Measurements from ENCODE around the gene DPM2.
A peak's percentile ranks its signal among the peaks of the same experiment; 100 is the strongest.

DPM2 gene

DNA sequence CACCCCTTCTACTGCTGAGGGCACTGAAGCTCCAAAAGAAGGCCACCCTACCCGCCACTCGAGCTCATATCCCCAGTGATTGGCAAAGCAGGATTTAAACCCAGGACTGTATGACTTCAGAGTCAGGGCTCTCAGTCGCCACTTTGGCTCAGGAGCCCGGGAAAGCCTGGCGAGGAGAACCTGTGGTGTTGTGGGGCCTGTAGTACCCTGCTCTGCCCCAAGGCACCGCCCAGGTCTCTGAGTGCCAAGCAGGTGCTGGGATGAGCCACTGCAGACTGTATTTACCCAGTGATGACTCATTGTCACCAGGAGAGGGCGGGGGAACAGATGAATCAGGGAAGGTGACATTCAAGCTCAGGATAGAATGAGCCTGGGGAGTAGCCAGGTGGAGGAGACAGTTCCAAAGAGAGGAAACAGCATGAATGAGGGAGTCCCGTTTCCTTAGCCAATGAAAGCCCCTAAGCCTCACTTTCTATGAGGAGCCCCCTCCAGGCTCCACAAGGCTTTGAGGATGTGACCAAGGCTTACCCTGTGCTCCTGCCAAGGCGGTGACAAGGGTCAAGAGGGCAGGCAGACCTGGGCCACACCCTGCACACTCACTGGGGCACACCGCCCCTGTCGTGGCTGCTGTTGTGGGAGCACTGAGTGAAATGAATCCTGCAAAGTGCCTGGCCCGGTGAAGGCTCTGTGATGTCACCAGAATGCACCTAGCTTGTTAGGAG, 17.8 kb upstream of the DPM2 start:
- DNase-seq (ENCODE audit: low spot score) = peak; percentile 86

- DNase-seq (ENCODE audit: low spot score) = no peak
Observed at GRCh38 chr9:127954831-127955293, 17.2 kb upstream of the DPM2 start.

DNA sequence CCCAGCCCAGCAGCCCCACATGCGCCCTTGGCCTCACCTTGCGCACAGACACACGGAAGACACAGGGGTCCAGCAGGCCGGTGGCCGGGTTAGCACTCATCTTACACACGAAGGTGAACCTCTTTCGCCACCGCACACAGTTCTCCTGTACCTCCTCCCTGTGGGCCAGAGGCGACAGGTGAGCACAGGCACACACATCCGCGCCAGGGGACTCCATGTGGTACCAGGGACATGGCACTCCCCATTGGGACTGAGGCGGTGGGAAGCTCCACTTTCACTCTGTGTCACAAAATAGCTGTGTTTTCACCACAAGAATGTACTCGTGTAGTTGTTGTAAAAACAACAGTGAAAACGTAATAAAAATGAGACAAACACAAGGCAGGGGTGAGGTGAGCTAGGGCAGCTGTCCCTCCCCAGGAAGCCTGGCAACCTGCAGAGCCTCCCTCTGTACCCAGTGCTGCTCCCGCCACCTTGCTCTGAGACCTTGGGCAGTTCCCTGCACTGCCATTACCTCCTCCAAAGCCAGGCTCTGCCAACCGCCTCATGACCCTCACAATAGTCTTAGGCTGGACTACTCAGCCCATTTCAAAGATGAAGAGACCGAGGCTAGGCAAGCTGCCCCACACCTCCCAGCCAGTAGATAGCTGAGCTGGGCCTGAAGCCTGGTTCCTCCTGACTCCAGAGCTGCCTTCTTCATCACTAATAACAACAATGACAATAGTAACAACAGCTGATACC, 16.3 kb upstream of the DPM2 start:
- DNase-seq (ENCODE audit: low spot score) = no peak

- DNase-seq (ENCODE audit: low spot score) = no peak
Observed at GRCh38 chr9:127953154-127953553, 15.5 kb upstream of the DPM2 start.

- DNase-seq (ENCODE audit: low spot score) = no peak
Observed at GRCh38 chr9:127950513-127951289, 13.0 kb upstream of the DPM2 start.

GRCh38 chr9:127949827-127950512, 12.3 kb upstream of the DPM2 start:
- DNase-seq (ENCODE audit: low spot score) = no peak

DNA sequence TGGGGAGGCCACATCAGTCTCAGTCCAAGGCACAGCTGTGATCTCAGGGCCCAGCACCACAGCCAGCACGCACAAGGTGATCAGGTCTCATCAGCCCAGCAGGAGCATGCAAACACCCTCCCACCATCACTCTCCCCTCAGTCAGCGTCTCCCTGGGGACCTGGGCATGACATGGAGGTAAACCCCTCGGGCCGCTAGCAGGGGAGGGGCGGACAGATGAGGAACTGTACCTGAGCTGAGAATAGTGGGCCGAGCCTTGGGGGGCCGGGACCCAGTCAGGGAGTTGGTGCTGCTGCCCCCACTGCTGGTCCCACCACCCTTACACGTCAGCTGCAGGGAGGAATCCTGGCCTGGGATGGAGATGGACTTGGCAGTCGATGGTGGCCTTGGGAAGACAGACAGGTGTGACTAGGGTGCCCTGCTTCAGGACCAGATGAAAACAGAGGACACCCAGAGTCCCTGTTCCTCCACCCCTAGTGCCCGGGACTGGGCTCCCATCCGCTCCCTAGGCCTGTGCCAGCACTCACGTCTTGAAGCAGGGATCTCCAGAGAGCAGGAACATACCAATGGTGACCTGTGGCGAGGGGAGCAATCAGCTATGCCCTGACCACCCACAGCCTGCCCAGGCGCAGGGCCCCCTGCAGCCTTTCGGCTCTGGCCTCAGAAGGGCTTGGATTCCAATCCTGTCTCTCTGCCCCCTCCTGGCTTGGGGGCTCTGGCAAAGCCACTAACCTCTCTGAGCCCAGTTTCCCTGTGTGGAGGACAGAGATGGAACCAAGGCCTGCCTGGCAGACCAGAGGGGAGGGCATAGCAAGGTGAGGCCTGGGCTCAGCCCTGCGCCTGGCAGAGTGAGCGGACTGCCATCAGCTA, 10.4 kb upstream of the DPM2 start:
- DNase-seq (ENCODE audit: low spot score) = no peak

DNA sequence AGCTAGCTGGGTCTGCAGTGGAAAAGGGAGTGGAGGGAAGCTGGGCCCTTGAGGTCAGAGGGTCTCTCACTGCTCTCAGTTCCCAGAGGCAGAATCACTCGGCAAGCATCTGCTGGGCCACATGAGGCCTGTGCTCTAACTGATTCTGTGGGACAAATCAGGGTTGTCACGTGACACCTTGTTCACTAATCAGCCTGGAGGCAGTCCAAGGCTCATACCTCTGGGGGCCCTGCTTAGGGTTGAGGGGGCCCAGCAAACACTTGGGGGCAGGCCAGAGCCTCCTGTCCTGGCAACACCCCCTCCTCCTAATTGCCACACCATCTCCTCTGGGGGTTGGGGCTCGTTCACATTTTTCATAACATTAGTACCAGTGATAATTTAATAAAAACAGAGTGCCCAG, 9.1 kb upstream of the DPM2 start:
- no peak for DNase-seq (ENCODE audit: low spot score)

GRCh38 chr9:127945942-127946341, 8.3 kb upstream of the DPM2 start:
- DNase-seq (ENCODE audit: low spot score) = no peak

- DNase-seq (ENCODE audit: low spot score) = no peak
Observed at GRCh38 chr9:127945338-127945737, 7.7 kb upstream of the DPM2 start.

DNA sequence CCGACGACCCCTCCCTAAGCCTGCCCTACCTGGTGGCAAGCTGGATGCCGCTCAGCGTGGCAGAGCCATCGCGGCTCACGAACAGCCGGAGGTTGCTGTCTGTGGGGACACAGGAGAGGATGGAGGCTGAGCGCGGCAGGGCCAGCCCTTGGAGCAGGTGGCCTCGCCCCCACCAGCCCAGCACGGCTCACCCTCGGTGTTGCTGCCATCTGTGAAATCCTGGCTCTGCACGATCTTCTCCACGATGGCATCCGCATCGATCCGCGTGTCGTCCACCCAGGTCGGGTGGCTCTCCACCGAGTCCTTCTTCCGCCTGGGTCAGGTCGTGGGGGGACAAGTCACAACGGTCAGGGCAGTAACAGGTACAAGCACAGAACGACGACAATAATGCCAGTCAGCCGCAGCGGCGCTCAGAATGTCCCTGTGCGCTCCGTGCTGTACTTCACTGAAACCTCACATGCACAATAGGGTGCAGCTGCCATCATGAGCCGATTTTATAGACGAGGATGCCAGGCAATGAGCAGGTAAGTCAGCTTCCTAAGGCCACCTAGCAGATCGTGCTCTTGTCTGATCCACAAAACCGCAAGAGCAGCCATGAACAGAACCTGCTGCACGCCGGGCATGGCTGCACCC, 7.0 kb upstream of the DPM2 start:
- no peak for DNase-seq (ENCODE audit: low spot score)

GRCh38 chr9:127943731-127944144, 6.1 kb upstream of the DPM2 start:
- DNase-seq (ENCODE audit: low spot score) = peak; percentile 83

DNA sequence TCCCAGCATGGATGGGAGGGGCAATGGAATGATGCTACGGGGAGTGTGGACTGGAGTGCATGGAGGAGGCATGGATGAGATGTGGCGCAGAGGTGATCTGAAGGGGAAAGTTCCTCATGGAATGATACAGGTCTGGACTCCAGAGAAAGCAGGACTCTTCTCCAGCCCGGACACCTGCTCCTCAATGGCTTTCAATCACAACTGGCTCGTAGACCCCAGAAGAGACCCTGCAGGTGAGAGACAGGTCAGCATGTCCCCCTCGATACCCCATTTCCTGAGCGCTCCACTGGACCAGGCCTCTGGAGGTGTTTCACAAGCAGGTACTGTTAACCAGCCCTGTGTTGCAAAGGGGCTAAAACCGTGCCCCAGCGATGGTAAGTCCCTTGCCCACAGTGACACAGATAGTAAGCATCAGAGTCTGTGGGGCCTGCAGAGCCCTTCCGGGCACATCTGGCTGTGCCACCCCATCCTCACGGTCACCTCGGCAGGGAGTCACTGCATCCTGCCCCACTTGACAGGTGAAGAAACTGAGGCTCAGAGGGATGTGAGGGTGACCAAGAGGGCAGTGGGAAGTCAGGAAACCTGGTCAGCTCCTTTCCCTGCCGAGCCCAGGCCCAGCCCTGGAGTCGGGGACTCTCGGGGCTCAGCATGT, 5.5 kb upstream of the DPM2 start:
- DNase-seq (ENCODE audit: low spot score) = no peak

- DNase-seq (ENCODE audit: low spot score) = peak; percentile 76
Observed at GRCh38 chr9:127942216-127943010, 4.8 kb upstream of the DPM2 start.

- DNase-seq (ENCODE audit: low spot score) = no peak
Observed at GRCh38 chr9:127941961-127942215, 4.2 kb upstream of the DPM2 start.

DNA sequence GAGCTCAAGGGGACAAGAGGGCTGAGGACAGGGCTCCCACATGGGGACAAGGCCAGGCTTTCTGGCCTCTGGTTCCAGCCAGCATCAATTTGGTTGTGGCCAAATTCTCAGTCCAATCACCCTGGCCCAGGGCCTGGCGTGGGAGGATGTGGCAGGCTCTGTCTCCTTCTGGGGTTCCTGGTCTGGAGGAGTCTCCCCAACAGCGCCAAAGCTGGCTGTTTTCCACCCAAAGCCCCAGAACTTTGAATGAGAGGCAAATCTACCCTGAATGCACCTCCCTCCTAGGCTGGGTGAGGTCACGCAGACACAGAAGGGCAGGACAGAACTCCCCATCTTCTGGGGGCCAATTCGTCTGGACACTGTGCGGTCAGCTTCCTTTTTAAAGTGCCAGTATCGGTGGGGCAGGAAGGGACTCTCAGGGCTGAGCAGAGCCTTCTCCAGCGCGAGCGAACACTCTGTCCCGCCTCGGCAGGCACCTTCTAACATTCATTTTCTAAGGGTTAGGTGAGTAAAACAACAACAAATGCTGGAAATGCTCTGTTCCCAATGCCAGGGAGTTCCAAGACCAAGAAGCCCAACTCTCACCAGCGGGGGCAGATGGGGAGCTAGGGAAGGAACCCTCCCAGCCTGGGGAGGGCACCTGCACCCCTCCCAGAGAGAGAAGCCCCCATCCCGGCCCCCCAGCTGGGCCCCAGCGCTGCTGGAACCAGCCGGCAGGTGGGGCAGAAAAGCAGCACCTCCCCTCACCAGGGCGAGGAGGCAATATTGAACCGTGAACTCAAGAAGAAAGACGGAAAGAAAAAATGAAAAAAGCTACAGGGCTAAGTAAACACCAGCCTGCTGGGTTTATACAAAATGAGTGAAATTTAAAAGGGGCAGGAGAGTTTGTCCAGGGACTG, 3.7 kb upstream of the DPM2 start:
- no peak for DNase-seq (ENCODE audit: low spot score)

DNA sequence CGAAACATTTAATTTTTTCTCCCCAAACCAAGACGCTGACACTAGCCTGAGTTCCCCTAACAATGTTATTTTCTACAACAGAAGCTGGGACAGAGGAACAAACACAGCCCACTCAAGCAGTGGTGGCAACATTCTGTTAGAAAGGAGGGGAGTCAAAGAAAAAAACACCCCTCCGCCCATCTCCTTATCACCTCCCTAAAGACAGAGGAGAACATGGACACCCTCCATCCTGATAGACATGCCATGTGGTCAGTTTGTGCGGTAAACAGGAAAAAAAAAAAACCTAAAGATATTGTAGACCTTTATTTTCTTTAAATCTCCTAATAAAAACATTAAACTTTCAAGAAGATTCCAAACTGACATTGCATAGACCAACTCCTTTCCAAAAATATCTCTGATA, 2.9 kb upstream of the DPM2 start:
- DNase-seq (ENCODE audit: low spot score) = no peak

GRCh38 chr9:127938298-127938690, 640 bp upstream of the DPM2 start:
- DNase-seq (ENCODE audit: low spot score) = no peak

DNA sequence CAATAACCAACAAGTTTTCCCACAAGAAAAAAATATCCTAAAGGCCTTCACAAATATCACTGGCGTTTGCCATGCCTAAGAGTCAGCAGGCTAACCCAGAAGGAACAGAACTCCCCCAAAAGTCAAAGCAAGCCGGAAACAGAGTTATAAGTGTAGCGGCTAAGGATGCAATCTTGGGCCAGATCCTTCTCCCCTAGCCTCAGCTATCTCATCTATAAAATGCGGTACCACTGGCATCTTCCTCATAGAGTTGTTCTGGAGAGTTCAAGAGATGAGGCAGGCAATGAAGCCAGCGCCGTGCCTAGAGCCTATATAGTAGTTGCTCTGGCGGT, 632 bp downstream of the DPM2 start:
- DNase-seq (ENCODE audit: low spot score) = no peak

Data from NAMALWA (cell line).